H9 (cell line): ENCODE data around the gene TRIM26. TPM values are rescaled to one million over a fixed set of nuclear protein-coding genes. Genes with fewer than 3 reads are reported as not detected.

Experiments
- DNase-seq: peaks from one replicate; pipeline ENCODE4 v3.0.0-alpha.2; 2017
- H2AFZ ChIP-seq: one replicate; pipeline ENCODE4 v1.6.1; 2013; ENCODE audit warnings: mild to moderate bottlenecking, low read length, control low read depth, moderate library complexity
- H2AK5ac ChIP-seq: 2 replicates; pipeline ENCODE4 v1.6.1; 2013; ENCODE audit warnings: low read length, control low read depth, mixed read lengths; ENCODE audit not compliant: insufficient read length
- H2BK120ac ChIP-seq: one replicate; pipeline ENCODE4 v1.6.1; 2013; ENCODE audit warnings: low read depth, mild to moderate bottlenecking, low read length, control low read depth, inconsistent platforms; ENCODE audit not compliant: poor library complexity, severe bottlenecking
- H2BK12ac ChIP-seq: 2 replicates; pipeline ENCODE4 v1.6.1; 2013; ENCODE audit warnings: low read length, control low read depth, mixed read lengths, low read depth; ENCODE audit not compliant: insufficient read length
- H2BK15ac ChIP-seq: 2 replicates; pipeline ENCODE4 v1.6.1; 2013; ENCODE audit warnings: low read depth, low read length, control low read depth
- H2BK20ac ChIP-seq: one replicate; pipeline ENCODE4 v1.6.1; 2013; ENCODE audit warnings: low read depth, mild to moderate bottlenecking, low read length, control low read depth, inconsistent platforms; ENCODE audit not compliant: poor library complexity, severe bottlenecking
- H2BK5ac ChIP-seq: 2 replicates; pipeline ENCODE4 v1.6.1; 2013; ENCODE audit warnings: low read length, control low read depth, mixed read lengths; ENCODE audit not compliant: insufficient read length
- H3K14ac ChIP-seq: 2 replicates; pipeline ENCODE4 v1.6.1; 2013; ENCODE audit warnings: low read length, control low read depth; ENCODE audit not compliant: insufficient read depth
- H3K18ac ChIP-seq: 2 replicates; pipeline ENCODE4 v1.6.1; 2013; ENCODE audit warnings: low read depth, mild to moderate bottlenecking, mixed read lengths, low read length, control low read depth; ENCODE audit not compliant: insufficient read length
- H3K23ac ChIP-seq: 2 replicates; pipeline ENCODE4 v1.6.1; 2013; ENCODE audit warnings: low read length, control low read depth, mixed read lengths, low read depth; ENCODE audit not compliant: insufficient read length
- H3K23me2 ChIP-seq: 2 replicates; pipeline ENCODE4 v1.6.1; 2013; ENCODE audit warnings: low read depth, mild to moderate bottlenecking, mixed read lengths, low read length, control low read depth; ENCODE audit not compliant: insufficient read length, poor library complexity, severe bottlenecking
- H3K27ac ChIP-seq: 2 replicates; pipeline ENCODE4 v1.5.1; 2013; ENCODE audit warnings: low read length, control low read depth, mixed read lengths, low read depth; ENCODE audit not compliant: insufficient read length
- H3K27me3 ChIP-seq: 2 replicates; pipeline ENCODE4 v1.6.1; 2013; ENCODE audit warnings: low read length, control low read depth, inconsistent platforms; ENCODE audit not compliant: insufficient read depth
- H3K4ac ChIP-seq: 2 replicates; pipeline ENCODE4 v1.6.1; 2013; ENCODE audit warnings: low read depth, mild to moderate bottlenecking, control low read depth, inconsistent platforms, low read length, moderate library complexity
- H3K4me1 ChIP-seq: 2 replicates; pipeline ENCODE4 v1.6.1; 2013; ENCODE audit warnings: low read length, control low read depth, inconsistent platforms; ENCODE audit not compliant: insufficient read depth
- H3K4me2 ChIP-seq: 2 replicates; pipeline ENCODE4 v1.6.1; 2013; ENCODE audit warnings: low read length, control low read depth, mixed read lengths; ENCODE audit not compliant: insufficient read length, insufficient read depth
- H3K56ac ChIP-seq: 2 replicates; pipeline ENCODE4 v1.6.1; 2013; ENCODE audit warnings: low read depth, mild to moderate bottlenecking, mixed read lengths, low read length, control low read depth; ENCODE audit not compliant: insufficient read length
- H3K79me1 ChIP-seq: 2 replicates; pipeline ENCODE4 v1.6.1; 2013; ENCODE audit warnings: low read depth, mild to moderate bottlenecking, moderate library complexity, low read length, control low read depth, inconsistent platforms; ENCODE audit not compliant: insufficient read depth, poor library complexity, severe bottlenecking
- H3K79me2 ChIP-seq: 2 replicates; pipeline ENCODE4 v1.6.1; 2013; ENCODE audit warnings: low read length, control low read depth, inconsistent platforms; ENCODE audit not compliant: insufficient read depth
- H3K9ac ChIP-seq: 2 replicates; pipeline ENCODE4 v1.6.1; 2013; ENCODE audit warnings: low read length, control low read depth, mixed read lengths; ENCODE audit not compliant: insufficient read length; ENCODE audit errors: extremely low read depth
- H3K9me3 ChIP-seq: one replicate; pipeline ENCODE4 v1.6.1; 2013; ENCODE audit warnings: low read depth, low read length, inconsistent platforms; ENCODE audit not compliant: control insufficient read depth
- H3T11ph ChIP-seq: one replicate; pipeline ENCODE4 v1.6.1; 2013; ENCODE audit warnings: mild to moderate bottlenecking, low read length, control low read depth, inconsistent platforms
- H4K20me1 ChIP-seq: one replicate; pipeline ENCODE4 v1.6.1; 2013; ENCODE audit not compliant: control insufficient read depth, insufficient read length, insufficient read depth
- H4K5ac ChIP-seq: 2 replicates; pipeline ENCODE4 v1.6.1; 2013; ENCODE audit warnings: low read depth, mild to moderate bottlenecking, mixed read lengths, low read length, control low read depth; ENCODE audit not compliant: insufficient read length
- H4K8ac ChIP-seq: replicated peaks from 2 replicates; pipeline ENCODE4 v1.6.1; 2013; ENCODE audit warnings: low read length, control low read depth, mixed read lengths, low read depth; ENCODE audit not compliant: insufficient read length
- H4K91ac ChIP-seq: 2 replicates; pipeline ENCODE4 v1.6.1; 2013; ENCODE audit warnings: low read depth, mild to moderate bottlenecking, moderate library complexity, mixed read lengths, low read length, control low read depth; ENCODE audit not compliant: insufficient read length
- H3K27ac Mint-ChIP-seq, 3 experiments: 2 replicates in 2 of 3; 3 replicates in 1 of 3; pipeline ENCODE4 v1.8.0; 2020 to 2021; ENCODE audit warnings: mixed read lengths in 3 of 3, mild to moderate bottlenecking in 1 of 3, moderate library complexity in 1 of 3
- H3K27me3 Mint-ChIP-seq: 2 replicates; pipeline ENCODE4 v1.8.0; 2021; ENCODE audit warnings: low read depth, mild to moderate bottlenecking, moderate library complexity, mixed read lengths
- H3K36me3 Mint-ChIP-seq, 3 experiments: 2 replicates in 2 of 3; 3 replicates in 1 of 3; pipeline ENCODE4 v1.8.0; 2020 to 2021; ENCODE audit warnings: low read depth in 3 of 3, mixed read lengths in 3 of 3; ENCODE audit not compliant: insufficient read depth in 1 of 3
- H3K4me1 Mint-ChIP-seq, 2 experiments: 2 replicates each; pipeline ENCODE4 v1.8.0; 2020; ENCODE audit warnings: mixed read lengths in 2 of 2
- H3K4me3 Mint-ChIP-seq, 2 experiments: 2 replicates in 1 of 2; 3 replicates in 1 of 2; pipeline ENCODE4 v1.8.0; 2020 to 2021; ENCODE audit warnings: mild to moderate bottlenecking in 2 of 2, mixed read lengths in 2 of 2, moderate library complexity in 1 of 2
- H3K9me3 Mint-ChIP-seq, 2 experiments: 2 replicates in 1 of 2; 3 replicates in 1 of 2; pipeline ENCODE4 v1.8.0; 2020; ENCODE audit warnings: mild to moderate bottlenecking in 2 of 2, mixed read lengths in 2 of 2, moderate library complexity in 1 of 2
- WGBS: extraction: QIAGEN DNeasy Blood & Tissue Kit; methylation state at CpG from one replicate; pipeline ENCODE4 v1.1.7; 2013; ENCODE audit warnings: missing lambda C conversion rate, low lambda C conversion rate, mixed read lengths; ENCODE audit not compliant: insufficient read length; ENCODE audit errors: extremely low coverage; 5-methylcytosine and 5-hydroxymethylcytosine counted together
- total RNA-seq: library from RNA; stranded (reverse); gene quantifications from 2 replicates; pipeline ENCODE4 v1.2.1, GENCODE V29; 2021
- TF ChIP-seq, protein P1 (sequence below): fragments of 200-600 bp; sonication (generic); conservative IDR thresholded peaks from 3 replicates; pipeline ENCODE4 v1.8.0; 2021; ENCODE audit warnings: antibody characterized with exemption, mild to moderate bottlenecking

TRIM26 gene
- total RNA-seq, 1 experiment from 2014 or later: 35.8 TPM

DNA sequence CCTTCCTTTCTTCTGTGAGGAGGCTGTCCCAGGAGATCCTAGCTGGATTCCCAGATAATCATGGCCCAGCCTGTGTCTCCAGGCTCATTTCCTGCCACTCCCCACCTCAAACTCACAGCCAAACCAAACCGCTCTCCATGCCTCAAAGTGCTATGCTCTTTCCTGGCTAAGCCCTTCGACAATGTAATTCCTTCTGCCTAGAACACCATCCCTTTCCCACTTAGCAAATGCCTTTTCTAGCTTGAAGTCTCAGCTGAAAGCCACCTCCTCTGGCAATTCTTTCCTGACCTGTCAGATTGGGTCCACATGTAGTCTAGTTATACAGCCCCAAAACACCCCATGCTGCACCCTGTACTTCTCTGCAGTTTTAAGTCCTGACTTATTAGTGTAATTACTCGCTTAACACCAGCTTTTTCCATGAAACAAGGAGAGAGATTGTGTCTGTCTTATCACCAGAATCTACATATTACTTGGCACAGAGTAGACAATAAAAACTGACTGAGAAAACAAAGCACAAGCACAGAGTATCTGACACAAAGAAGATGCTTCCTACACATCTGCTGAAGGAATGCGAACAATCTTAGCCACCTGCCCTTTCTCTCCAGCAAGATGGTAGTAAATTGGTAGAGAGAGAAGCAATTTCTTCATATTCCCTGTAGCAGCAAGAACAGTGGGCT is 5.4 kb downstream of the TRIM26 start:
- H3K4me2 ChIP-seq: no peak overlapping the region
- no CpG with 5 or more reads among the region's 4 CpGs for WGBS
- no peak overlapping the region for H2AK5ac ChIP-seq
- H2BK15ac ChIP-seq: no peak overlapping the region
- H2BK5ac ChIP-seq: no peak overlapping the region
- no peak overlapping the region for H4K8ac ChIP-seq
- H3K79me2 ChIP-seq: peaks cover 7% of the 10 kb centered on the region; the same call in 1 of the 2 replicates
- no peaks in the 10 kb centered on the region for H3K9me3 Mint-ChIP-seq
- no peak overlapping the region for H2AFZ ChIP-seq
- no peak overlapping the region for H3K23ac ChIP-seq
- peak overlapping the region; percentile 11 to 60 (median 19); a peak in 5 of 7 replicates for H3K27ac Mint-ChIP-seq
- no peaks in the 10 kb centered on the region for H4K20me1 ChIP-seq
- peaks cover 0 to 9% (median 4%) of the 10 kb centered on the region in 3 experiments; a peak in 4 of 7 replicates for H3K36me3 Mint-ChIP-seq
- peaks cover 10% of the 10 kb centered on the region for H3K79me1 ChIP-seq
- H3K56ac ChIP-seq: no peak overlapping the region
- no peaks in the 10 kb centered on the region for H3K27me3 ChIP-seq
- TF ChIP-seq, protein P1, sequence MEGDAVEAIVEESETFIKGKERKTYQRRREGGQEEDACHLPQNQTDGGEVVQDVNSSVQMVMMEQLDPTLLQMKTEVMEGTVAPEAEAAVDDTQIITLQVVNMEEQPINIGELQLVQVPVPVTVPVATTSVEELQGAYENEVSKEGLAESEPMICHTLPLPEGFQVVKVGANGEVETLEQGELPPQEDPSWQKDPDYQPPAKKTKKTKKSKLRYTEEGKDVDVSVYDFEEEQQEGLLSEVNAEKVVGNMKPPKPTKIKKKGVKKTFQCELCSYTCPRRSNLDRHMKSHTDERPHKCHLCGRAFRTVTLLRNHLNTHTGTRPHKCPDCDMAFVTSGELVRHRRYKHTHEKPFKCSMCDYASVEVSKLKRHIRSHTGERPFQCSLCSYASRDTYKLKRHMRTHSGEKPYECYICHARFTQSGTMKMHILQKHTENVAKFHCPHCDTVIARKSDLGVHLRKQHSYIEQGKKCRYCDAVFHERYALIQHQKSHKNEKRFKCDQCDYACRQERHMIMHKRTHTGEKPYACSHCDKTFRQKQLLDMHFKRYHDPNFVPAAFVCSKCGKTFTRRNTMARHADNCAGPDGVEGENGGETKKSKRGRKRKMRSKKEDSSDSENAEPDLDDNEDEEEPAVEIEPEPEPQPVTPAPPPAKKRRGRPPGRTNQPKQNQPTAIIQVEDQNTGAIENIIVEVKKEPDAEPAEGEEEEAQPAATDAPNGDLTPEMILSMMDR: no peak
- H4K91ac ChIP-seq: no peak overlapping the region
- H3K14ac ChIP-seq: no peak overlapping the region
- H2BK12ac ChIP-seq: no peak overlapping the region
- H3K4me1 Mint-ChIP-seq: peaks cover 47 to 59% of the 10 kb centered on the region in 2 experiments
- H3K18ac ChIP-seq: peak overlapping the region; percentile 21
- H3K27me3 Mint-ChIP-seq: no peaks in the 10 kb centered on the region; the same call in 1 of the 2 replicates
- no peak overlapping the region for H2BK20ac ChIP-seq
- no peaks in the 10 kb centered on the region for H3K23me2 ChIP-seq
- DNase-seq: no peak
- H3T11ph ChIP-seq: no peak overlapping the region
- 0 out of 5 replicates have a peak overlapping the region, but pooled peaks of 1 of the 2 experiments have one; percentile 13 for H3K4me3 Mint-ChIP-seq
- no peak overlapping the region for H3K27ac ChIP-seq
- peaks cover 17% of the 10 kb centered on the region; the same call in 1 of the 2 replicates for H3K4me1 ChIP-seq
- H3K9ac ChIP-seq: no peak overlapping the region
- H4K5ac ChIP-seq: no peak overlapping the region
- no peaks in the 10 kb centered on the region for H3K9me3 ChIP-seq
- no peak overlapping the region for H3K4ac ChIP-seq
- H2BK120ac ChIP-seq: no peak overlapping the region
